Upper lobe of left lung (tissue), 4 donors: ENCODE results near the gene CCNK.

Source experiments
- CTCF ChIP-seq, 6 experiments: fragments of 450-650 bp in 4 of 6; fragments of 200-600 bp in 2 of 6; sonication (generic) in 2 of 6; IDR thresholded peaks; one replicate each; pipeline ENCODE4 v1.5.1; 2016 to 2019; ENCODE audit warnings: antibody characterized with exemption in 6 of 6
- EP300 ChIP-seq, 4 donors: sonication (generic); formaldehyde crosslinking; IDR thresholded peaks; one replicate each; pipeline ENCODE4 v1.5.1; 2017; ENCODE audit warnings: antibody characterized with exemption in 4 of 4, control low read depth in 2 of 4
- POLR2A ChIP-seq, 4 donors: fragments of 450-650 bp; IDR thresholded peaks; one replicate each; pipeline ENCODE4 v1.5.1; 2016 to 2017; ENCODE audit warnings: antibody characterized with exemption in 4 of 4, mild to moderate bottlenecking in 2 of 4
- POLR2AphosphoS5 ChIP-seq, 2 donors: sonication (generic); formaldehyde crosslinking; IDR thresholded peaks; one replicate each; pipeline ENCODE4 v1.5.1; 2017; ENCODE audit warnings: antibody characterized with exemption in 2 of 2

- no peak for TF ChIP-seq POLR2A (IDR thresholded peaks at IDR 0.05)
- no peak for TF ChIP-seq CTCF (IDR thresholded peaks at IDR 0.05)
- TF ChIP-seq POLR2AphosphoS5 (IDR thresholded peaks at IDR 0.05): no peak
- TF ChIP-seq EP300 (IDR thresholded peaks at IDR 0.05): no peak
Observed at GRCh38 chr14:99516871-99517642, 35.8 kb downstream of the CCNK start.
